WTC11 (cell line): Measurements from ENCODE around the gene FAM20B. TPM values are rescaled to one million over a fixed set of nuclear protein-coding genes. Genes with fewer than 3 reads are reported as not detected.

Experiments used
- ATAC-seq: fragments of 200-7000 bp; cut with Tn5 transposase; 2 replicates; pipeline ENCODE4 v1.10.0; 2021; ENCODE audit warnings: mild to moderate bottlenecking, moderate library complexity
- CTCF ChIA-PET: fragments of 300-600 bp; sonication (Branson Sonifier 250); formaldehyde crosslinking; loops from one replicate; lab custom pipeline; 2021; ENCODE audit warnings: antibody characterized with exemption; lab: Charles Lee
- POLR2A ChIA-PET: fragments of 350-600 bp; sonication (Branson Sonifier 250); formaldehyde crosslinking; loops from one replicate; lab custom pipeline; 2021; ENCODE audit warnings: antibody characterized with exemption; lab: Charles Lee
- DNase-seq: peaks from one replicate; pipeline ENCODE4 v3.0.0; 2021; ENCODE audit warnings: low spot score
- H3K27ac Mint-ChIP-seq: 2 replicates; pipeline ENCODE4 v1.8.0; 2021; ENCODE audit warnings: mixed read lengths
- H3K27me3 Mint-ChIP-seq: 2 replicates; pipeline ENCODE4 v1.8.0; 2021; ENCODE audit warnings: low read depth, mild to moderate bottlenecking, moderate library complexity, mixed read lengths
- H3K36me3 Mint-ChIP-seq: 2 replicates; pipeline ENCODE4 v1.8.0; 2021; ENCODE audit warnings: mixed read lengths
- H3K4me1 Mint-ChIP-seq: 2 replicates; pipeline ENCODE4 v1.8.0; 2022; ENCODE audit warnings: mixed read lengths
- H3K4me3 Mint-ChIP-seq: 2 replicates; pipeline ENCODE4 v1.8.0; 2021; ENCODE audit warnings: mild to moderate bottlenecking, moderate library complexity, mixed read lengths
- H3K9me3 Mint-ChIP-seq: 2 replicates; pipeline ENCODE4 v1.8.0; 2021; ENCODE audit warnings: mixed read lengths
- ATF2 ChIP-seq: sonication (generic); formaldehyde crosslinking; IDR thresholded peaks from 2 replicates; pipeline ENCODE4 v1.8.1; 2022; ENCODE audit warnings: low read depth, missing genetic modification reagents, borderline replicate concordance
- ATF3 ChIP-seq: sonication (generic); formaldehyde crosslinking; conservative IDR thresholded peaks from 2 replicates; pipeline ENCODE4 v1.8.1; 2022; ENCODE audit warnings: mild to moderate bottlenecking, missing genetic modification reagents
- E2F5 ChIP-seq: sonication (generic); formaldehyde crosslinking; IDR thresholded peaks from 2 replicates; pipeline ENCODE4 v1.8.1; 2022; ENCODE audit warnings: mild to moderate bottlenecking, moderate library complexity, missing genetic modification reagents
- ELF4 ChIP-seq: sonication (generic); formaldehyde crosslinking; IDR thresholded peaks from 2 replicates; pipeline ENCODE4 v1.8.1; 2022; ENCODE audit warnings: low read depth, mild to moderate bottlenecking, moderate library complexity, missing genetic modification reagents
- ESRRA ChIP-seq: sonication (generic); formaldehyde crosslinking; IDR thresholded peaks from 2 replicates; pipeline ENCODE4 v1.8.1; 2022; ENCODE audit warnings: mild to moderate bottlenecking, missing genetic modification reagents, borderline replicate concordance
- FOXK1 ChIP-seq: sonication (generic); formaldehyde crosslinking; IDR thresholded peaks from 2 replicates; pipeline ENCODE4 v1.8.0; 2022; ENCODE audit warnings: mild to moderate bottlenecking, moderate library complexity, missing genetic modification reagents
- IRF1 ChIP-seq: sonication (generic); formaldehyde crosslinking; IDR thresholded peaks from 2 replicates; pipeline ENCODE4 v1.8.0; 2023; ENCODE audit warnings: missing genetic modification reagents
- IRF2 ChIP-seq: sonication (generic); formaldehyde crosslinking; IDR thresholded peaks from 2 replicates; pipeline ENCODE4 v1.8.0; 2022; ENCODE audit warnings: low read depth, missing genetic modification reagents, borderline replicate concordance
- NR2C2 ChIP-seq: sonication (generic); formaldehyde crosslinking; IDR thresholded peaks from 2 replicates; pipeline ENCODE4 v1.8.0; 2022; ENCODE audit warnings: mild to moderate bottlenecking, missing genetic modification reagents
- OVOL2 ChIP-seq: fragments of 250-450 bp; sonication (Bioruptor Pico); IDR thresholded peaks from 2 replicates; pipeline ENCODE4 v1.9.0; 2021; ENCODE audit warnings: mild to moderate bottlenecking, borderline replicate concordance
- PRDM15 ChIP-seq: sonication (generic); formaldehyde crosslinking; IDR thresholded peaks from 2 replicates; pipeline ENCODE4 v1.8.0; 2022; ENCODE audit warnings: missing genetic modification reagents
- SMAD4 ChIP-seq: sonication (generic); formaldehyde crosslinking; IDR thresholded peaks from 2 replicates; pipeline ENCODE4 v1.8.0; 2022; ENCODE audit warnings: mild to moderate bottlenecking, missing genetic modification reagents
- STAT6 ChIP-seq: sonication (generic); formaldehyde crosslinking; conservative IDR thresholded peaks from 2 replicates; pipeline ENCODE4 v1.8.1; 2023; ENCODE audit warnings: mild to moderate bottlenecking, low read depth, missing genetic modification reagents, moderate library complexity
- TCF7 ChIP-seq: sonication (generic); formaldehyde crosslinking; IDR thresholded peaks from 2 replicates; pipeline ENCODE4 v1.8.0; 2022; ENCODE audit warnings: mild to moderate bottlenecking, low read depth, missing genetic modification reagents, moderate library complexity
- TP53 ChIP-seq: sonication (generic); formaldehyde crosslinking; IDR thresholded peaks from 2 replicates; pipeline ENCODE4 v1.8.1; 2023; ENCODE audit warnings: mild to moderate bottlenecking, missing genetic modification reagents
- ZNF671 ChIP-seq: fragments of 250-450 bp; sonication (Bioruptor Pico); IDR thresholded peaks from 2 replicates; pipeline ENCODE4 v1.8.0; 2021; ENCODE audit warnings: mild to moderate bottlenecking
- total RNA-seq: library from RNA; stranded (reverse); gene quantifications from 3 replicates; pipeline ENCODE4 v1.2.3, GENCODE V29; 2021

Gene FAM20B
- total RNA-seq, 1 experiment from 2014 or later = 36.1 TPM

GRCh38 chr1:179095377-179095776, 69.7 kb downstream of the FAM20B start:
- Mint-ChIP-seq H3K36me3 (peaks cover 55% of the 10 kb centered on the region), H3K4me3 (no peak overlapping the region), H3K27ac (no peak overlapping the region), H3K9me3 (no peaks in the 10 kb centered on the region), H3K27me3 (no peaks in the 10 kb centered on the region), H3K4me1 (peaks cover 11% of the 10 kb centered on the region)
- TF ChIP-seq IRF2 (CRISPR knock-in tag) (no peak), TP53 (CRISPR knock-in tag) (no peak), FOXK1 (CRISPR knock-in tag) (no peak), E2F5 (CRISPR knock-in tag) (no peak), SMAD4 (no peak), NR2C2 (CRISPR knock-in tag) (no peak), ATF2 (CRISPR knock-in tag) (no peak), ZNF671 (CRISPR knock-in tag) (no peak), STAT6 (CRISPR knock-in tag) (no peak), IRF1 (CRISPR knock-in tag) (no peak), ESRRA (CRISPR knock-in tag) (no peak)
- DNase-seq (no peak), ATAC-seq (no peak)
- ChIA-PET CTCF (no interaction called here), POLR2A (no interaction called here)

- CTCF ChIA-PET = no interaction called here
- DNase-seq (no peak), ATAC-seq (no peak)
- POLR2A ChIA-PET = no interaction called here
- Mint-ChIP-seq H3K36me3 (peaks cover 51% of the 10 kb centered on the region), H3K27me3 (no peaks in the 10 kb centered on the region), H3K4me3 (no peak overlapping the region), H3K9me3 (no peaks in the 10 kb centered on the region), H3K27ac (no peak overlapping the region), H3K4me1 (peaks cover 10% of the 10 kb centered on the region)
- TF ChIP-seq TCF7 (no peak), PRDM15 (CRISPR knock-in tag) (no peak), OVOL2 (no peak), ATF3 (CRISPR knock-in tag) (no peak), ELF4 (CRISPR knock-in tag) (no peak)
Measured at GRCh38 chr1:179095924-179096323, 70.2 kb downstream of the FAM20B start.
